HG03159 (cell line): ENCODE data around the gene HOXB9.

ENCODE experiments used
- ATAC-seq: cut with Tn5 transposase; IDR thresholded peaks from one replicate; pipeline ENCODE4 v1.9.1; 2021; ENCODE audit warnings: mild to moderate bottlenecking, moderate library complexity; ENCODE audit not compliant: unreplicated experiment

Gene HOXB9

DNA sequence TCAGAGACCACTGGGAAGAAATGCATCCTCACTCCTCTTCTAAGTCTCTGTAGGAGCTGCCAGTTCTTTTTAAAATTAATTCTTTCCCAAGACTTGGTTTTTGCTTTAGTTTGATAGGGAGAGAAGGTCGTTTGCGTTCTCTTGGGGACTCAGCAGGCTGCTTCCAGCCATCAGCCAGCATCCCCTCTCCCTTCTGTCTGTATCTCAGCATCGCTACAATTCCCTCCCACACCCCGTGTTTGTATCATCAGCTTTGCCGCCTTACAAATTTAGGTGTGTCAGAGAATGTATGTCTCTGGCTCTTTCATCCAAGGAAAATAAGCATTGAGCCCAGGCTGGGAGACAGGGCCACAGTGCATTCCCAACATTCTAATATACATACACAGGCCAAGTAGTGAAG is 26.8 kb downstream of the HOXB9 start:
- no peak for ATAC-seq

DNA sequence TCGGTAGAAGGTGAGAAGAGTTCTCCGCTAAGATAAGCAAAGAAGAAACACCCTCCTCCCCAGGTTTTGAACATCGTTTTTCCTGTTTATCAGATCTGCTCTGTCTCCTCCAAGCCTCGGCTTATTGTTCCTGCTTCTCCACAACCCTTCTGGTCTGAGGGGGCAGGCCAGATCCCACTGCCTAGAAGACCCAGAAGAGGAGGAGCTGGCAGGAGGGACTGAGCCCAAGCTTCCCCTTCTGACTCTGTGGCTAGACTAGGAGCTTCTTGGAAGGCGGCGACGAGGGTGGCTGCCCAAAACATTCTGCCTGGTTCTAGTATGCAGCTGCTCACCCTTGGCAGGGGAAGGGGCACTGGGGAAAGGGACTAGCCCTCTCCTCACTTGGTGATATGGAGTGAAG is 27.4 kb downstream of the HOXB9 start:
- no peak for ATAC-seq

DNA sequence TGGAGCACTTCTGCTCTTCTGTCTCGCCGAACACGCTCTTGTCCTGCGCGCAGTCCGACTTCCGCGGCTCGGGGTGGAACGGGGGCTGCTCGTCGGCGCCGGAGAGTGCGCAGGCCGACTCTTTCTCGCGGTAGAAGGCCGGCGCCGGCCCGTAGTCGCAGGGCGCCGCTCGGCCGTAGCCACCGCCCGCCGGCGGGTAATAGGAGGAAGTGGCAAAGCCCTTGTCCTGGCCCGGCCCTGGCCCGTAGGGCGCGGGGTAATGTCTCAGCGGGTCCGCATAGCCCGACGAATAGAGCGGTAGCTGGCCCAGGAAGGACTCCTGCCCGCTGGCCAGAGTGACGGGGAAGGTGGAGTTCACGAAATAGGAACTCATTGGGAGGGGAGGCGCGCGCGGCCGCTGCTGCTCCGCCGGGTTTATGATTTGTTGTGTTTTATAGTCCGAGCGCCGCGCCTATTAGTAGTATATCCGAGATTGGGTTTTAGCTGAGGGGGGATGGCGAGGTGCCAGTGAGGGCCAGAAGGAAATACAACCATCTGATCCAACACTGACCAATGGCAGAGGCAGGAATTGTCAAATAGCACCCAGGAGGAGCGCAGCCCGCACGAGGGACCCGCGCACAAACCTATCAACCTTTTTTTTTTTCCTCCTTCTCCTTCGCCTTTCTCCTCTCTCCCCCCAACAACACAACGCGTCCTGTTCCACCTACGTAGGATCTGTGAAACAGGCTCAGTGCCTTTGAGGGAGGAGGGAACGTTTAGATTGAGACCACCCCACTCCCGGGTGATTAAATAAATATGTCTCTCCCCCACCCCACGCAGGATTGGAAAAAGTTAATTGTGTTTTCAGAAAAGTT is 28.2 kb downstream of the HOXB9 start:
- ATAC-seq = no peak

DNA sequence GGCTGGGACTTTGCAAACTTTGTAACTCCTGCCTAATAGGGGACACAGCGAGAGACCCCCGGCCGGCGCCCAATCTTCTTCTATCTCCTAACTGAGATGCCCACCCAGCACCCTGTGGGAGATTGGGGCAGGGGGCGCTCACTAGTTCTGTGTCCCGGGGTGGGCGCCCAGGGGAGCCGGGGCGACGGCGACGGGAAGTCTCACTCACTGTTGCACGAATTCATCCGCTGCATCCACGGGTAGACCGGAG is 28.7 kb downstream of the HOXB9 start:
- no peak for ATAC-seq

DNA sequence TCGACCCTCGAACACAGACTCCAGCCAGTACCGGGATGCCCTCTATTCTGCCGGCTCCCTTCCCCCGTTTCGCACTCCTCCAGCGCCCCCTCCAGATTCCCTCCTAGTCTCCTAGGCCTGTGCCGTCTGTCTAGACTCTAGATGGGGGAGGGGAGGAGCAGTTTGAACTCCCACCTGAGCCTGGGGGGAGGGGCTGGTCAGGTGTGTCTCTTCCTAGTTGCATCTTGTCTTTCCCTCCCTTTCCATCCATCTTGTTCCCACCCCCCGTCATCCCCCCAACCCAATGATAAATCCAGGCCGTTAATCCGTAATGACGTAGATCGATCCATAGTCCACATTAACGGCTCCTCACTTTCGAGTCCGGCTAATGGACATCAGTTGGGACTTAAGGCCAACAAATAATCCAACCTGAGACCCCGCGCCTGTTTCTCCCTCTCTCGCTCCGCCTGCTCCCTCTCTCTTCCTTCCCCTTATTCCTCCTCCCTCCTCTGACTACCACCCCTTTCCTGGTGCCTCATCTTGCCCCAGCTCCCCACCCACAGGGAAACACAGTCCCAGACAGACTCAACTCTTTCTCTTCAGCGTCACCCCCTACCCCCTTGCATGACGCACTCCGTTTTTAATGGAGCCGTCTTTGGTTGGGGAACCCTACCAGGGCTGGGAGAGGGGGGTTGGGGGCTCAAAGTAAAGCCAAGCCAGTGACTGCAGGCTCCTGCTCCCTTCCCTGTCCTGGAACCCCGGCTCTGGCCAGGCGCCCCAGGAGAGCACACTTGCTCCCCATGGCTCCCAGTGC is 29.2 kb downstream of the HOXB9 start:
- no peak for ATAC-seq

DNA sequence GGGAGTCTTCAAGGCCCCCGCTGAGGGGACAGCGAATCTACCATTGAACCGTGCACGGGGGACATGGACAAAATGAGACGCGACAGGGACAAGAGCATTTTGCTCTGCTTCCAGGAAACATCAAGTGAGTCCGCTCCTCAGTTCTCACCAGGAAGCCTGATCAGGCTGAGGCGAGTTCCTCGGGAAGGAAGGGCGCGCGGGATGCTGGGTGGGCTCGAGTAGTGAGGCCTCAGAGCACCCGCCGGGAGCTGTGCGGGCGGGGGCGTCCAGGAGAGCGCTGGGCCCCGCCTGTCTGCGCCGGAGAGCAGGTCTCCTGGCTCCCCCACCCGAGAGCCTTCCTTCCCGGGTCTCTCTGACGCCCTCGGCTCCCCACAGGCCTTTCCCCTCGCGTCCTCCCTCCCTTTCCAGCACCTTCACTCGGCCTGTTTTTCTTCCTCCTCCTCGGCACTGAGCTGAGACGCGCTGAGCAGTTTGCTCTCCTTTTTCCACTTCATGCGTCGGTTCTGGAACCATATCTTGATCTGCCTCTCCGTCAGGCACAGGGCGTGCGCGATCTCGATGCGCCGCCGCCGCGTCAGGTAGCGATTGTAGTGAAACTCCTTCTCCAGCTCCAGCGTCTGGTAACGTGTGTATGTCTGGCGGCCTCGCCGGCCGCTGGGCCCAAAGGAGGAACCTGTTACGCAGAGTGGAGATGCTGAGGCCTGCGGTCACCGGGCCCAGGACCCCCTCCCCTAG is 30.0 kb downstream of the HOXB9 start:
- no peak for ATAC-seq

DNA sequence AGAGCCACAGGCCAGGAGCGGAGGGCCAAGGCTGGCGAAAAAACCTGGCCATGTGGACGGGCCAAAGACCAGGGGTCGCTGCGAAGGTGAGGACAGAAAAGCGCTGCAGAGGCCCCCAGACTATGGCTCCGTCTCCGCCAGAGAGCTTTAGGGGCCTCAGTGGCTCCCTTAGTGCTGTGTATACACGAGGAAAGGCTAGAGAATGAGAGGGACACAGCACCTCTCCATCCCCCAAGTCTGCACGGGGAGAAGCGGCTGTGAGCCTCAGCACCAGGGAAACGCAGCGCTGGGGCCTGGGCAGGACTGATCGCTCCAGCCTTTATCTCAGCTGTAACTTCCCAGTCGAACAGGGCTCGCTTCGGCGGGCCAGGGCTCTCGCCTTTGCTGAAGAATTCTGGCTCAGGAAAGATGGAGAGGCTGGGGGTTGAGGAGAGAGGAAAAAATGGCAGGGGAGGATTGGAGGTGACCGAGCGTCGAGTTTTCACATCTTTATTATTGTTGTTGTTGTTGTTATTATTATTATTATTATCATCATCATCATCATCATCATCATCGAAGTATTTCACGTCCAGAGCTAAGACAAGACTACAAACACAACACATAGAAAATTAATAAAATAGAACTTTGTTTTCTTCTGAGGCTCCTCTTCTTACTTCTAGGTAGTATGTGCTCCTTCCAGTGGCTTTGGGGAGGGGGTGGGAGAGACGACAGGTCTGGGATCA is 30.7 kb downstream of the HOXB9 start:
- ATAC-seq = no peak

DNA sequence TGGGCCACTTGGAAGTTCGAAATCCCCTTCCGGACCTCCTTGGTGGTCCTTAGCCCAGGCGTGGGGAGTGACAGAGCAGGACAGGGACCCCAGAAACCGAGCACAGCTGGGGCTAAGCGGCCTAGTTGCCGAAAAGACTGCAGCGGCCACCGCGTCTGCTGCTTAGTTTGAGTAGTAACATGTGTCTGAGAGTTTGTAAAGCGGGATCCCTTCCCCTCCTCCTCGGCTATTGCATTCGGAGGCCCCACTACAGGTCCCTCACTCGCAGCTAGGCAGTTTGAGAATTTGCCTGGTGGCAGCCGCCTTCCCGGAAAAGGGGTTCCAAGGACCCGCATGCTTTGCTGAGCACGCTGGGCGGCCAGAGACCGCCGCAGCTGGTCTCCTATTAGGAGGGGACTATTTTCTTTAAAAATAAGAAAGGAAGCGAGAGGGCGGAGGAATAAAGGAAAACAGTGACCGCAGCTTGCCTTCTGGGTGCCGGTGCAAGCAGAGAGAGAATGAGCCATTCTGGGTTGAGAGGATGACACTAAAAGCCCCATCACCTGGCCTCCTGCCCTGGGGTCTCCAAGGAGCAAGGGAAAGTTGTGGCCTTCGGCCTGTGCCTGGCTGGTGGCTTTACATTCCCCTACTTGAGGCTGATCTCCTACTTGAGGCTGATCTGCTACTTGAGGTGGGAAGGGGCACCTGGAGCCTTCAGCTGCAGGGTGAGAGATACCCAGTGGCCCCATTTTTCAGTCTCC is 31.4 kb downstream of the HOXB9 start:
- no peak for ATAC-seq

DNA sequence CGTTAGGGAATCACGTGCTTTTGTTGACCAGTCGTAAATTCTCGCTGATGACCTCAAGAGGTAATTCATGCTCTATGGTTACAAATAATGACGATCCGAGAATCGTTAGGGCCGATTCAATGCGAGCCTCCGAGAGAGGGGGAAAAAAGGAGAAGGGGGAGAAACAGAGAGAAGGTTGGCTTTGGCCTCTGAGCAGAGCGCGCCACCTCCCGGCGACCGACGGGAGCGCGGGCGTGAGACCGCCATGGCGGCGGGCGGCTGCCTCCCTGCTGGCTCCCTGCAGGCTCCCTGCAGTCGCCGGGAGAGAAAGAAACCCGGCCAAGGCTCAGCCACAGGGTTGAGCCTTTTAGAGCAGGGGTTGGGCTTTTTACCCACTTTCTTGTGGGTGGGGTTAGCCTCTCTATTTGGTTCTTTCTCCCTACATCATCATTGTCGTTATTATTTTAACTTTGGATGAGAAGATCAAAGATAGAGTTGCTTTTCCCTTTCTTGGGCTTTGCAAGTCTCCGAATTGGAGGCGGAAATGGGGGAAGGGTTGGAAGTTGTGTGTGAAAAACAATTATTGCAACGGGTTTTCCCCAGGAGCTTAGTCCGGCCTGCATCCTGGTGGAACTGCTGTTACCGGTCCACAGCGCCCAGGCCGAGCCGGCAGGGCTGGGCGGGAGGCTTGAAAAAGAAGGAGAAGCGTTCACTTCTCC is 32.2 kb downstream of the HOXB9 start:
- ATAC-seq = no peak

DNA sequence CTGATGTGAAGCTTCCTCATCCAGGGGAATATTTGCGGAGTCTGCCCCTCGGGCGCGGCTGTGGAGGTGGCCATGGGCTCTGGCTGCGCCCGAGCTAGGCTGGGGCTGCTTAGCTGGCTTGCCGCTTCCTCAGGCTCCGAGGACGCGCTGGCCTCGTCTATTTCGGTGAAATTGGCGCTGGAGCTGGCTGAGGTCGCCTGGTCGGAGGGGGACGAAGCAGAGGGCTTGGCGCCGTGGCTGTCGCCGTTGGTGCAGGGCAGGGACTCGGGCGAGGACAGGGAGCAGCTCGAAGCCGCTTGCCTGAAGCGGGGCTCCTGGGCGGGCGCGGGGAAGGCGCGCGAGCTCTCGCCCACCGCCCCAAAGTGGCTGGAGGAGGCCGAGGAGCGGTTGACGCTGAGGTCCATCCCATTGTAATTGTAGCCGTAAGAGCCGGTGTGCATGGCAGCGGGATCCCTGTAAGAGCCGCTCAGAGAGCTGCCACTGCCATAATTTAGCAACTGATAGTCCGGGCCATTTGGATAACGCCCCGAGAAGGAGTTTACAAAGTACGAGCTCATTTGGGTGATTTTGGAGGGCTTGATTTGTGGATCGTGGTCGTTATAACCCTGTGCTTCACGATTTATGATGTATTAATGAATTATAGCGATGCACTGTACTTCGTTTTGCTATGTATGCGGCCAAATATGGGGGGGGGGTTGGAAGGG is 32.9 kb downstream of the HOXB9 start, which contains the start of gene HOXB5:
Gene HOXB5, minus strand, starts transcription at position 654 of the 704 bp plus-strand sequence. Its CDS starts 97 bp downstream, at position 557.
- ATAC-seq = no peak

DNA sequence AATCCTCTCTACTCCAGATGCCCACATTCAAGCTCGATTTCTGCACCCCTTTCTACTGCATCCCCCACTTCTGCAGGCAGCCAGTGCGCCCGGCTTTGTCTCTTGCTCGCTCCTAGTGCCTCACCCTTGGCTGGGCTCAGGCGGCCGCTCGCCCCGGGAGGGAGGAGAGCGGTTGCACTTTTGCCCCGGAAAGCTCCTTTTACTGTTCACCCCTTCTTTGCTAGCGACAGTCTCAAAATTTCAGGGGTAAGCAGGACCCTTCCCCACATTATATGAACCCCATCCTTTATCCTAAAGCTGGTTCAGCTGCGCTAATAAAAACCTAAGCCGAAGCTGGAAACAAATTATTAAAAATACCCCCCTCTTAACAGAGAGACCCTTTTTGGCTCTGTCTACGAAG is 33.6 kb downstream of the HOXB9 start:
- ATAC-seq = no peak

DNA sequence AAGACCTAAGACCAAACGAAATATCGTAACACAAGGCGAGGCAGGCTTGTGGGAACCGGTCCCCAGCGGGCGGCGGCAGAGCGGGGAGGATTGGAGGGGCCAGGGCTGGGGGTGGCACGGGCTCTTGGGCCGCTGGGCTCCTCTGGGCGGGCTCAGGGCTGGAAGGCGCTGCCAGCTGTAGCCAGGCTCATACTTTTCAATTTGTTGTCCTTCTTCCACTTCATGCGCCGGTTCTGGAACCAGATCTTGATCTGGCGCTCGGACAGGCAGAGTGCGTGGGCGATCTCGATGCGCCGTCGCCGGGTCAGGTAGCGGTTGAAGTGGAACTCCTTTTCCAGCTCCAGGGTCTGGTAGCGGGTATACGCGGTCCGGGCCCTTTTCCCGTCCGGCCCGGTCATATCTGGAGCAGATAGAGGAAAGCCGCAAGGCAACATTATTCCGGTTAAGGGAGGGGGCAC is 34.1 kb downstream of the HOXB9 start:
- ATAC-seq = no peak

DNA sequence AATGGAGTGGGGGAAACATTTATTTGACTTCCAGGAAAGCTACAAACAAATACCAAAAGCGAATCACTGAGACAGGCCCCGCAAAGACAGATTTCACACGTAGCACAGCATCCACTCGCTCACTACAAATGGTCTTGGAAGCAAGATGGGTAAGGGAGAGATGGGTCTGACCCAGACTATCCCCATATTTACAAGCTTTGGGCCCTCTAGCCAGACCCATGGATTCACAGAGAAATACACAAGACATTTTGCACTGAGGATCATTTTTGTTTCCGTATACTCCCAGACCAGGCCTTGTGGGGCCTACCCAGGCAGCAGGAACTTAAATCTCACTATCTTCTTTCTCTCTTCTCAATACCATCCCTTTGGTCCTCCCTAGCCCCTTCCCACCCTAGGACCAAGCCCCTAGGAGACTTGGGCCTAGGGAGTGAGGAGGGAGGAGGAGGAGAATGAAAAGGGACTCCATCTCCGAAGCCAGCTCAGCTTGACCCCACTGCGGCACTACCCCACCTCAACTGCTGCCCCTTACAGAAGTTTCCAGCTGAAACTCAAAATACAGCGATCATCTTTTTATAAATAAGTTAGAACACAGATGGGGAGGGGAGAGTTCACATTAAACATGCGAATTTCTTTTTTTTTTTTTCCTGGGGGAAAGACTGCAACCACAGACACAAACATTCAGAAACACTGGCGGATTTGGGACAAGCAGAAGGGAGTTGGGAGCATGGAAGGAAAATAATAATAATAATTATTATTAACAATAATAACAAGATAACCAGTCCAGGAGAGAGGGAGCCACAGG is 34.7 kb downstream of the HOXB9 start:
- ATAC-seq = no peak

DNA sequence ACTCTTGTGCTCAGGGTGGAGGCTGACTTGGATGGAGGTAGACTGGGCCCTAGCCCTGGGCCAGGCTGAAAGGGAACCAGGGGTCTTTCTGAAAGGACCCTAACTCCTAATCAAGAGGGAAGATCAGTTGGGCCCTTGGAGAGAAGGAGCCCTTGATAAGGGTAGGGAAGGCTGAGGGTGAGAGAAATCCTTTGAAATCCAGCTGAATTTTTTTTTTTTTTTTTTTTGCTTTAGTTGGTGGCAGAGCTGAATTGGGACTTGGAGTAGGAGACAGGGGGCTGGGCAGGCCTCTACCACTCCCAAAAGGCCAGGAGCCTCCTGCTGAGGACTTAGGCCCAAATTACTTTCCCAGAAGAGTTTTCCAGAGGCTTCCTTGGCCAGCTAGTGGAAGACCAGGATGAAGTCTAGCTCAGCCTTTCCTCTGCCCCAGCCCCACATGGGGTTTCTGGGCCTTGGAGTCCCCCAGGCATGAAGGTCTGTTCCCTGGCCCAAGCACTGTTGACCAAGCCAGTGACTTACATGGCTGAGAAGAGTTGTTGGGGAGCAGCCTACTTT is 35.5 kb downstream of the HOXB9 start:
- no peak for ATAC-seq

DNA sequence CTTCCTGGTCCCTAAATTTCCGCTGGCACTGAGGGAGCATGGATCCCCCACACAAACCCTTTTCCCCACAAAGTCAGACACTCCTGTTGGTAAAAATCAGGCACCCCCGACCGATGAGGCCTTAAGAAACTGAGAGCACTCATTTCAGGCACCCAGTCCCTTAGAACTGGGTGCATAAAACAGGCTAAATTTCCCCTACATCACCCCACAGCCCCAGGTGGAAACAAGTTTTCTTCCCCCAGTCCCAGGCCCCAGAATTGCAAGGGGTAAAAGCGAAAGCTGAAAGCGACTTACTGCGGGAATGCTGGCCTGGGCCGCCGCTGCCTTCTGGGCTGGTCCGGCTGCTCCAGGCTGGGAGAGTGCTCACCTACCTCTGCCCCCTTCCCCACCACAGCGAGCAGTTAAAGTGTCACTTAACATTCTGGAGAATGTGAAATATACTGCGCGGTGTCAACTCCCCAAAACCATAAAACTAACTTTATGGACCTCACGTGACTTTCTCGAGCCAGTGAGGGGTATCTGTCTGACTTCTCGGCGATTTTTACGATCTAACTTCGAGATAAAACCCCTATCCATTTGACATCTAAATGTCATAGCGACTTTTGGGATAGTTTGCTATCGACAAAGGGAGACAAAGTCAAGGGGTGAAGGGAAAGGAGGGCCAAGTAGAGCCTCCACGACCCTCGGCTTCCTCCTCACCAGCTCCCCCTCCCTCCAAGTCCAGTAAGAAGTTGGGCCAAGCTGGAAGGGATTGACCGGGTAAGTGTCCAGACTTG is 36.1 kb downstream of the HOXB9 start, which contains the start of gene HOXB3:
Gene HOXB3, minus strand, starts transcription at position 411 of the 776 bp plus-strand sequence. CDS start 37,767 bp downstream, outside the sequence.
- ATAC-seq = no peak

DNA sequence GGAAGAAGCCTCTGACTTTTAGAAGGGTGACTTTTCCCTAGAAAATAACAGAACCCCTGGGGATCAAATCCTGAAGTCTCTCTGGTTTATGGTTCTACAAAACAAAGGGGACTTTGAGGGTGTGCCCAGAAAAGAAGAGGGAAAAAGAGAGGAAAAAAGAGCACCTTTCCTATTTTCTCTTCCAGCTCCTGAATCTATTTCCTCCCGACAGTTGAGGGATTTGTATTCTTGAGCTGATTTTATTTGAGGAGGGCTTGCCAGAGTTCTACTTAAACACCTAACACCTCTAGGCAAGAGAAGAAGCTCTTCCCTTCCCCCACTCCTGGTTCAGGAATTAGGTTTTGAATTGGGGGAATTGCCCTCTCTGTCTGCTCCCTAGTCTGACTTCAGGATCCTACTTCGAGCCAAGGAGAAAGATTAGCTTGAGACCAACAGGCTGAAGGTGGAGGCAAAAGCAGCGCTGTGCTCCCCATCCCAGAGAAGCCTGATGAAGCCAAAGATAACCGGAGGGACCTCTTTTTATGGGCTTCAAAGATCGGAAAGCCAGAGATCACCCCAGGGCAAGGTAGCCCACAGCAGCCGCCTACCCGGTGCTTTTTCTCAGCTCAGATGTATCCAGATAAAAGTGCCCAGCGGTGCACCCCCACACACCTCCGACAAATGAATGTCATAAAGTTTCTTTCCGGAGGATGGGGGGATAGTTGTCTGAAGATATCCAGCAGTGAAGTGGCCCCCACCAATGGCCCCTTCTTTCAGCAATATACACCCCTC is 36.9 kb downstream of the HOXB9 start:
- ATAC-seq = no peak
